Stimulated activated naive CD4-positive, alpha-beta T cell (primary cell): ENCODE measurements around the gene MYMK.

Source experiments
- DNase-seq, 6 experiments: peaks; one replicate each; lab custom pipeline; 2025; lab: John Stamatoyannopoulos, UW

Gene MYMK

GRCh38 chr9:133468374-133468773, 56.4 kb downstream of the MYMK start:
- no peak for DNase-seq

DNA sequence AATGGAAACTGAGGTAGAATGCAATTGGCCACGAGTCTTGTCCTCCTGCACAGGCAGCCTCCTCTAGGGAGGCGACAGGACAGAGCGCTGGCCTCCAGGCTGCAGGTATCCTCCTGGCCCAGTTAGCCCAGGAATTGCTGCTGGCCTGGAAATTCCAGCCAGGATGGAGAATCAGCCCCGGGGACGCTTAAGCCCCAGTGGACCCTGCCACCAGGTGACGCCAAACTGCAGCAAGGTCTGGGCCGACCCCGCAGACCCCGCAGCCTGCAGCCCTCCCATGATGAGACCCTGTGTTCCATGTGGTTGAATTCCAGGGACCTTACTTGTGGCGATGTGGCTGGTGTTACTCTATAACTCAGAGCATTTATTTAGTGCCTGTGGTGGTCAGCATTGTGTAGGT, 57.7 kb downstream of the MYMK start:
- no peak for DNase-seq

DNA sequence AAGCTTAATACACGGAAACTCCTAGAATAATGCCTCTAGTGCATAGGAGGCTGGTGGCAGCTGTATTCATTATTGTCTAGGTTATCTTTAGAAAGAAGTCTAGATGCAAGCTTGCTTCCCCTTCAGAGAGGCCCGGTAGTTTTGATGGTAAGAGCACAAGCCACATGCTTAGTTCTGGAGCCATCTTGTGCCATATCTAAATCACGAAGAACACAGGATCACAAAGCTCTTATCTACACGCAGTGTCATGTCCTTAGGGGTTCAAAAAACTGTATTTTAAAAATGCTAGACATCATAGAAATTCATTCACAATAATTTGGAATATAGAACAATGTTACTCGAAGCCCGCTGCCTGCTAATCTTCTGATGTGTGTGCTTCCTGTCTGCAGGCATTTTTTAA, 58.8 kb downstream of the MYMK start:
- no peak for DNase-seq

- DNase-seq, result no peak
Observed at GRCh38 chr9:133464638-133465037, 60.1 kb downstream of the MYMK start.
